HG02973 (cell line): ENCODE measurements around the gene RRAGA.
"Not testable (repeated sequence)": the region's sequence is repeated elsewhere in the genome, so short reads cannot be mapped to it uniquely, and the experiment has no call there.

ENCODE experiments used
- ATAC-seq: cut with Tn5 transposase; IDR thresholded peaks from one replicate; pipeline ENCODE4 v1.9.1; 2021; ENCODE audit warnings: moderate library complexity; ENCODE audit not compliant: unreplicated experiment

The RRAGA gene

GRCh38 chr9:19048966-19049916 is at the start of gene RRAGA:
Gene RRAGA (plus strand): TSS chr9:19049427. CDS start chr9:19049660, 233 bp downstream.
- ATAC-seq = peak; percentile 91

GRCh38 chr9:19000133-19000532 is 49.1 kb upstream of the RRAGA start:
- no peak for ATAC-seq

- ATAC-seq = no peak
Observed at GRCh38 chr9:19009391-19009965, 39.7 kb upstream of the RRAGA start.

GRCh38 chr9:19018201-19018600 is 31.0 kb upstream of the RRAGA start:
- no peak for ATAC-seq

- ATAC-seq = no peak
Observed at GRCh38 chr9:19020886-19021455, 28.3 kb upstream of the RRAGA start.

- ATAC-seq = not testable (repeated sequence)
Observed at GRCh38 chr9:19021649-19022048, 27.6 kb upstream of the RRAGA start.

- ATAC-seq = no peak
Observed at GRCh38 chr9:19022206-19022605, 27.0 kb upstream of the RRAGA start.

- no peak for ATAC-seq
Observed at GRCh38 chr9:19023078-19023477, 26.1 kb upstream of the RRAGA start.

GRCh38 chr9:19026375-19026774 is 22.9 kb upstream of the RRAGA start:
- no peak for ATAC-seq

- ATAC-seq = no peak
Observed at GRCh38 chr9:19027825-19028224, 21.4 kb upstream of the RRAGA start.

GRCh38 chr9:19028835-19029451 is 20.3 kb upstream of the RRAGA start:
- ATAC-seq = peak; percentile 60

GRCh38 chr9:19030899-19031298 is 18.3 kb upstream of the RRAGA start:
- ATAC-seq = peak; percentile 64

- no peak for ATAC-seq
Observed at GRCh38 chr9:19032406-19032805, 16.8 kb upstream of the RRAGA start.

GRCh38 chr9:19033015-19033414 is 16.2 kb upstream of the RRAGA start, which contains the start of gene SAXO1:
Gene SAXO1 (minus strand): TSS chr9:19033209. CDS start chr9:19032908, 301 bp downstream.
- ATAC-seq = no peak

GRCh38 chr9:19036611-19037010 is 12.6 kb upstream of the RRAGA start:
- no peak for ATAC-seq

- no peak for ATAC-seq
Observed at GRCh38 chr9:19049917-19050636, 850 bp downstream of the RRAGA start.

GRCh38 chr9:19050637-19051591 is 1.7 kb downstream of the RRAGA start:
- ATAC-seq = no peak

- ATAC-seq = no peak
Observed at GRCh38 chr9:19057033-19057432, 7.8 kb downstream of the RRAGA start.

- no peak for ATAC-seq
Observed at GRCh38 chr9:19074229-19074628, 25.0 kb downstream of the RRAGA start.

GRCh38 chr9:19074836-19075235 is 25.6 kb downstream of the RRAGA start:
- ATAC-seq = no peak
